NCI-H460 (cell line): Measurements from ENCODE around the gene OR6V1. TPM values are rescaled to one million over a fixed set of nuclear protein-coding genes. Genes with fewer than 3 reads are reported as not detected.
"Not testable (repeated sequence)": the region's sequence is repeated elsewhere in the genome, so short reads cannot be mapped to it uniquely, and the experiment has no call there.

Experiments
- DNase-seq: peaks from one replicate; pipeline ENCODE4 v3.0.0-alpha.2; 2016; ENCODE audit warnings: low read depth; ENCODE audit errors: extremely low read depth
- total RNA-seq: library from RNA; depleted of rRNA; stranded (reverse); fragments of >200 nt; shearing (Covaris generic); gene quantifications from 2 replicates; pipeline ENCODE4 v1.2.3, GENCODE V29; 2014

Gene OR6V1
- total RNA-seq, 1 experiment from 2014 or later, result not detected

- no peak for DNase-seq
Observed at GRCh38 chr7:143042159-143042789, 9.9 kb upstream of the OR6V1 start.

- no peak for DNase-seq
Observed at GRCh38 chr7:143042790-143043271, 9.3 kb upstream of the OR6V1 start.

GRCh38 chr7:143043391-143043790 is 8.8 kb upstream of the OR6V1 start:
- no peak for DNase-seq

GRCh38 chr7:143046426-143046851 is 5.7 kb upstream of the OR6V1 start:
- DNase-seq, result no peak

GRCh38 chr7:143047326-143047725 is 4.8 kb upstream of the OR6V1 start:
- no peak for DNase-seq

GRCh38 chr7:143048827-143049226 is 3.3 kb upstream of the OR6V1 start:
- no peak for DNase-seq

- no peak for DNase-seq
Observed at GRCh38 chr7:143049362-143049761, 2.8 kb upstream of the OR6V1 start.

- no peak for DNase-seq
Observed at GRCh38 chr7:143050931-143051330, 1.2 kb upstream of the OR6V1 start.

GRCh38 chr7:143054621-143055020 is 2.5 kb downstream of the OR6V1 start:
- DNase-seq, result no peak

GRCh38 chr7:143055754-143056153 is 3.6 kb downstream of the OR6V1 start:
- no peak for DNase-seq

- DNase-seq, result no peak
Observed at GRCh38 chr7:143063741-143064140, 11.6 kb downstream of the OR6V1 start.

GRCh38 chr7:143068446-143068845 is 16.3 kb downstream of the OR6V1 start:
- no peak for DNase-seq

- no peak for DNase-seq
Observed at GRCh38 chr7:143069912-143070500, 17.9 kb downstream of the OR6V1 start.

- DNase-seq, result no peak
Observed at GRCh38 chr7:143073556-143073955, 21.4 kb downstream of the OR6V1 start.

GRCh38 chr7:143074141-143074540 is 22.0 kb downstream of the OR6V1 start:
- DNase-seq, result no peak

- DNase-seq, result no peak
Observed at GRCh38 chr7:143085109-143085508, 33.0 kb downstream of the OR6V1 start.

GRCh38 chr7:143085610-143086009 is 33.5 kb downstream of the OR6V1 start:
- DNase-seq, result not testable (repeated sequence)

GRCh38 chr7:143088549-143089231 is 36.5 kb downstream of the OR6V1 start:
- DNase-seq, result not testable (repeated sequence)

- DNase-seq, result no peak
Observed at GRCh38 chr7:143096146-143096545, 44.0 kb downstream of the OR6V1 start.

- DNase-seq, result not testable (repeated sequence)
Observed at GRCh38 chr7:143099579-143099978, 47.4 kb downstream of the OR6V1 start.
